ENCODE data around the gene MRFAP1.

DNA sequence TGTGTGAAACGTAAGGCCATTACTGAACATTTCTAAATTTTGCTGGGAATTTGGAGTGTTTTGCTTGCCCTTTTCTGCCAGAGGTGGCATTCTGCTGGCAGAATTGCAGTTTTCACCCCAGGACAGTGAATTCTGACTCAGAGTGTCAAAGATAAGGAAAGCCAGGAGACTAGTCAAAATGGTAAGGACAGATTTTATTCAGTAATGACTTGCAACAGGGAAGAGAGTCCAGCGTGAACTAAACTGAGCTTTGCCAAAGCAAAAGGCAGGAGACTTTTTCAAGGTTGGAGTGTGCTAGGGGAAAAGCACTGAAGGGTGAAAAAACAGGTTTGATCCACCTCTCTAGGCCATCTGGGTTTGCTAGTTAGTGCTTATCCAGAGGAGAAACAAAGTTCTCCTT is 19.4 kb downstream of the MRFAP1 start:
- TF ChIP-seq, protein P1, sequence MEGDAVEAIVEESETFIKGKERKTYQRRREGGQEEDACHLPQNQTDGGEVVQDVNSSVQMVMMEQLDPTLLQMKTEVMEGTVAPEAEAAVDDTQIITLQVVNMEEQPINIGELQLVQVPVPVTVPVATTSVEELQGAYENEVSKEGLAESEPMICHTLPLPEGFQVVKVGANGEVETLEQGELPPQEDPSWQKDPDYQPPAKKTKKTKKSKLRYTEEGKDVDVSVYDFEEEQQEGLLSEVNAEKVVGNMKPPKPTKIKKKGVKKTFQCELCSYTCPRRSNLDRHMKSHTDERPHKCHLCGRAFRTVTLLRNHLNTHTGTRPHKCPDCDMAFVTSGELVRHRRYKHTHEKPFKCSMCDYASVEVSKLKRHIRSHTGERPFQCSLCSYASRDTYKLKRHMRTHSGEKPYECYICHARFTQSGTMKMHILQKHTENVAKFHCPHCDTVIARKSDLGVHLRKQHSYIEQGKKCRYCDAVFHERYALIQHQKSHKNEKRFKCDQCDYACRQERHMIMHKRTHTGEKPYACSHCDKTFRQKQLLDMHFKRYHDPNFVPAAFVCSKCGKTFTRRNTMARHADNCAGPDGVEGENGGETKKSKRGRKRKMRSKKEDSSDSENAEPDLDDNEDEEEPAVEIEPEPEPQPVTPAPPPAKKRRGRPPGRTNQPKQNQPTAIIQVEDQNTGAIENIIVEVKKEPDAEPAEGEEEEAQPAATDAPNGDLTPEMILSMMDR (IDR thresholded peaks at IDR 0.05; ENCODE audit: low read depth, low read length) = no peak
- TF ChIP-seq EZH2phosphoT487 (IDR thresholded peaks at IDR 0.05; ENCODE audit: low read depth) = no peak
